Spleen (tissue), 11 donors: ENCODE results near the gene FOXJ2. TPM values are rescaled to one million over a fixed set of nuclear protein-coding genes. Genes with fewer than 3 reads are reported as not detected.
"Not testable (repeated sequence)": the region's sequence is repeated elsewhere in the genome, so short reads cannot be mapped to it uniquely, and the experiment has no call there.

ENCODE experiments used
- DNase-seq: peaks from one replicate; pipeline ENCODE4 v3.0.0-alpha.2; 2020
- H3K27ac ChIP-seq, 8 donors: fragments of 200-600 bp; sonication (generic) in 7 of 8; 1 replicate in 4 of 8; 2 replicates in 4 of 8; pipeline versions ENCODE4 v1.5.0 to v1.8.0; 2016 to 2021; ENCODE audit warnings: inconsistent platforms in 4 of 8, mild to moderate bottlenecking in 4 of 8, moderate library complexity in 1 of 8
- H3K27me3 ChIP-seq, 7 donors: fragments of 200-600 bp; sonication (generic) in 6 of 7; replicated peaks in 1 of 7; 1 replicate in 4 of 7; 2 replicates in 3 of 7; pipeline versions ENCODE4 v1.5.0 to v1.8.0; 2016 to 2021; ENCODE audit warnings: inconsistent platforms in 3 of 7, mild to moderate bottlenecking in 1 of 7
- H3K36me3 ChIP-seq, 6 donors: fragments of 200-600 bp; sonication (generic) in 5 of 6; 1 replicate in 4 of 6; 2 replicates in 2 of 6; pipeline versions ENCODE4 v1.5.0 to v1.8.0; 2016 to 2021; ENCODE audit warnings: inconsistent platforms in 2 of 6
- H3K4me1 ChIP-seq, 6 donors: fragments of 200-600 bp; sonication (generic) in 5 of 6; 1 replicate in 3 of 6; 2 replicates in 3 of 6; pipeline versions ENCODE4 v1.5.0 to v1.8.0; 2016 to 2021; ENCODE audit warnings: inconsistent platforms in 3 of 6
- H3K4me3 ChIP-seq, 8 donors: fragments of 200-600 bp; sonication (generic) in 7 of 8; 1 replicate in 4 of 8; 2 replicates in 4 of 8; pipeline versions ENCODE4 v1.5.0 to v1.8.0; 2016 to 2021; ENCODE audit warnings: inconsistent platforms in 4 of 8, mild to moderate bottlenecking in 4 of 8, moderate library complexity in 2 of 8
- H3K9me3 ChIP-seq, 8 donors: fragments of 200-600 bp; sonication (generic) in 7 of 8; 1 replicate in 4 of 8; 2 replicates in 4 of 8; pipeline versions ENCODE4 v1.5.0 to v1.8.0; 2016 to 2021; ENCODE audit warnings: inconsistent platforms in 4 of 8
- CTCF ChIP-seq, 11 experiments: fragments of 200-600 bp in 7 of 11; fragments of 450-650 bp in 4 of 11; sonication (generic) in 4 of 11; IDR thresholded peaks in 8 of 11; conservative IDR thresholded peaks in 3 of 11; 1 replicate in 7 of 11; 2 replicates in 4 of 11; pipeline versions ENCODE4 v1.4.0 to v1.8.0; 2016 to 2021; ENCODE audit warnings: antibody characterized with exemption in 11 of 11, inconsistent platforms in 4 of 11, mild to moderate bottlenecking in 1 of 11
- POLR2A ChIP-seq, 3 donors: fragments of 450-650 bp; IDR thresholded peaks; one replicate each; pipeline ENCODE4 v1.5.1; 2017; ENCODE audit warnings: antibody characterized with exemption in 3 of 3, mild to moderate bottlenecking in 1 of 3
- POLR2AphosphoS5 ChIP-seq, 3 donors: sonication (generic); formaldehyde crosslinking; IDR thresholded peaks; one replicate each; pipeline ENCODE4 v1.5.1; 2017; ENCODE audit warnings: antibody characterized with exemption in 3 of 3
- WGBS, 5 donors: extraction: QIAGEN DNeasy Blood & Tissue Kit in 3 of 5; methylation state at CpG; one replicate each; pipeline versions ENCODE4 v1.1.5 to v1.1.7; 2013 to 2018; 5-methylcytosine and 5-hydroxymethylcytosine counted together
- intact Hi-C: fragments of 100-400 bp; cut with DNase I; formaldehyde crosslinking; loops from one replicate; pipeline ENCODE4 v1.15.0; 2023; ENCODE audit warnings: low total_unique reads
- polyA plus RNA-seq, 3 donors: library from polyadenylated mRNA; stranded (reverse); fragments of 200-250 nt; gene quantifications; one replicate each; pipeline ENCODE4 v1.2.1, GENCODE V29; 2013
- total RNA-seq, 7 donors: library from RNA; depleted of rRNA in 3 of 7; stranded (reverse); fragments of >200 nt in 3 of 7; fragmentation: NEBNext Ultra II Directional in 4 of 7; extraction: Animal tissue kit (Norgen Biotek cat#: 25700) in 4 of 7; gene quantifications; one replicate each; pipeline versions ENCODE4 v1.1.0 to v1.2.1, GENCODE V29; 2016 to 2021
- donor health status: healthy with polysubstance abuse.
- donor health status: DM: no; HTN: no; CAD: no; lungs with moderate emphysema.
- donor health status: DM: no; HTN: no; CAD: no.
- donor health status: Bipolar disorder and iron deficiency.
- donor health status: healthy.
- donor health status: DM: no; HTN: no; CAD: no.
- donor health status: DM: yes; HTN: yes; CAD: no.

The FOXJ2 gene
- total and polyA plus RNA-seq, 10 donors, result 3.7 to 20.9 (median 16.6) TPM

- Histone ChIP-seq H3K27me3 (no peaks in the 10 kb centered on the region), H3K4me1 (peaks cover 3 to 47% (median 15%) of the 10 kb centered on the region in 6 donors), H3K27ac (peak overlapping the region in 5 of 8 donors; percentile 5 to 71 (median 29)), H3K9me3 (peaks cover 0 to 12% (median 6%) of the 10 kb centered on the region in 8 donors), H3K4me3 (no peak overlapping the region), H3K36me3 (no peaks in the 10 kb centered on the region)
- 39 to 47% (median 46%) methylated on average over 9 of the region's 9 CpGs for WGBS, 5 donors
- intact Hi-C loops, result loop anchor here (5.0 kb wide), 1 partner anchor 63 kb away; no protein-coding TSS in a partner anchor
- TF ChIP-seq CTCF (IDR thresholded peaks at IDR 0.05 in 8 of 11, conservative IDR thresholded peaks at IDR 0.05 in 3 of 11), result peak; percentile 81 to 97 (median 94)
- peak in 1 of 3 donors; percentile 86 for TF ChIP-seq POLR2AphosphoS5 (IDR thresholded peaks at IDR 0.05)
- no peak for TF ChIP-seq POLR2A (IDR thresholded peaks at IDR 0.05)
- peak; percentile 94 for DNase-seq
Observed at GRCh38 chr12:7995266-7995963, 37.1 kb upstream of the FOXJ2 start.

GRCh38 chr12:8000827-8001226 lies 31.7 kb upstream of the FOXJ2 start:
- intact Hi-C loops, DNase-seq, H3K36me3 ChIP-seq, H3K4me3 ChIP-seq, H3K4me1 ChIP-seq, H3K27ac ChIP-seq, H3K27me3 ChIP-seq: not testable (repeated sequence)
- peaks cover 0 to 12% (median 6%) of the 10 kb centered on the region in 8 donors for H3K9me3 ChIP-seq
- WGBS, 5 donors, result 76 to 92% (median 85%) methylated on average over 3 of the region's 3 CpGs

- H3K27me3 ChIP-seq, H3K36me3 ChIP-seq, H3K4me1 ChIP-seq, H3K27ac ChIP-seq, H3K4me3 ChIP-seq, DNase-seq, intact Hi-C loops: not testable (repeated sequence)
- 79 to 99% (median 87%) methylated on average over 4 of the region's 4 CpGs for WGBS, 5 donors
- H3K9me3 ChIP-seq, result peaks cover 0 to 12% (median 6%) of the 10 kb centered on the region in 8 donors
Observed at GRCh38 chr12:8001496-8001895, 31.0 kb upstream of the FOXJ2 start.

GRCh38 chr12:8004897-8005296 lies 27.6 kb upstream of the FOXJ2 start:
- H3K9me3 ChIP-seq, intact Hi-C loops, H3K27ac ChIP-seq, DNase-seq, H3K36me3 ChIP-seq, H3K4me3 ChIP-seq, H3K27me3 ChIP-seq, H3K4me1 ChIP-seq: not testable (repeated sequence)
- 87 to 94% (median 92%) methylated on average over 4 of the region's 4 CpGs for WGBS, 5 donors

GRCh38 chr12:8011331-8011730 lies 21.2 kb upstream of the FOXJ2 start:
- Histone ChIP-seq H3K9me3 (no peaks in the 10 kb centered on the region), H3K27me3 (peaks cover 0 to 57% (median 3%) of the 10 kb centered on the region in 7 donors), H3K27ac (no peak overlapping the region), H3K36me3 (no peaks in the 10 kb centered on the region), H3K4me1 (no peaks in the 10 kb centered on the region), H3K4me3 (no peak overlapping the region)
- intact Hi-C loops, result no loop called here
- no peak for DNase-seq
- TF ChIP-seq POLR2A (IDR thresholded peaks at IDR 0.05) (no peak), CTCF (IDR thresholded peaks at IDR 0.05 in 8 of 11, conservative IDR thresholded peaks at IDR 0.05 in 3 of 11) (no peak), POLR2AphosphoS5 (IDR thresholded peaks at IDR 0.05) (no peak)
- WGBS, 5 donors, result 79 to 95% (median 88%) methylated on average over 7 of the region's 7 CpGs
